Upper lobe of left lung (tissue), 4 donors: Measurements from ENCODE around the gene ZHX3.

ENCODE experiments used
- POLR2A ChIP-seq, 4 donors: fragments of 450-650 bp; IDR thresholded peaks; one replicate each; pipeline ENCODE4 v1.5.1; 2016 to 2017; ENCODE audit warnings: antibody characterized with exemption in 4 of 4, mild to moderate bottlenecking in 2 of 4
- POLR2AphosphoS5 ChIP-seq, 2 donors: sonication (generic); formaldehyde crosslinking; IDR thresholded peaks; one replicate each; pipeline ENCODE4 v1.5.1; 2017; ENCODE audit warnings: antibody characterized with exemption in 2 of 2
- TF ChIP-seq, protein P1 (sequence below), 6 experiments: fragments of 450-650 bp in 4 of 6; fragments of 200-600 bp in 2 of 6; sonication (generic) in 2 of 6; IDR thresholded peaks; one replicate each; pipeline ENCODE4 v1.5.1; 2016 to 2019; ENCODE audit warnings: antibody characterized with exemption in 6 of 6

DNA sequence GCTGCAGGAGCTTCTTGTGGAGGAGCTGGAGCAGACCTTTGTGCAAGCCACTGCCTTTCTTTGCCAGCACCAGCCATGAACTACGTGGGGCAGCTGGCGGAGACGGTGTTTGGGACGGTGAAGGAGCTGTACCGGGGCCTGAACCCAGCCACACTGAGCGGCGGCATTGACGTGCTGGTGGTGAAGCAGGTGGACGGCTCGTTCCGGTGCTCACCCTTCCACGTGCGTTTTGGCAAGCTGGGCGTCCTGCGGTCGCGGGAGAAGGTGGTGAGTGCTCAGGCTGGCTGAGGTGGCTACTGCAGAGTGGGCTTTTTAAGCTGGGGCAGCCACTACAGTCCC is 28.2 kb upstream of the ZHX3 start:
- TF ChIP-seq, protein P1, sequence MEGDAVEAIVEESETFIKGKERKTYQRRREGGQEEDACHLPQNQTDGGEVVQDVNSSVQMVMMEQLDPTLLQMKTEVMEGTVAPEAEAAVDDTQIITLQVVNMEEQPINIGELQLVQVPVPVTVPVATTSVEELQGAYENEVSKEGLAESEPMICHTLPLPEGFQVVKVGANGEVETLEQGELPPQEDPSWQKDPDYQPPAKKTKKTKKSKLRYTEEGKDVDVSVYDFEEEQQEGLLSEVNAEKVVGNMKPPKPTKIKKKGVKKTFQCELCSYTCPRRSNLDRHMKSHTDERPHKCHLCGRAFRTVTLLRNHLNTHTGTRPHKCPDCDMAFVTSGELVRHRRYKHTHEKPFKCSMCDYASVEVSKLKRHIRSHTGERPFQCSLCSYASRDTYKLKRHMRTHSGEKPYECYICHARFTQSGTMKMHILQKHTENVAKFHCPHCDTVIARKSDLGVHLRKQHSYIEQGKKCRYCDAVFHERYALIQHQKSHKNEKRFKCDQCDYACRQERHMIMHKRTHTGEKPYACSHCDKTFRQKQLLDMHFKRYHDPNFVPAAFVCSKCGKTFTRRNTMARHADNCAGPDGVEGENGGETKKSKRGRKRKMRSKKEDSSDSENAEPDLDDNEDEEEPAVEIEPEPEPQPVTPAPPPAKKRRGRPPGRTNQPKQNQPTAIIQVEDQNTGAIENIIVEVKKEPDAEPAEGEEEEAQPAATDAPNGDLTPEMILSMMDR (IDR thresholded peaks at IDR 0.05) = no peak
- TF ChIP-seq POLR2AphosphoS5 (IDR thresholded peaks at IDR 0.05) (no peak), POLR2A (IDR thresholded peaks at IDR 0.05) (no peak)
